ENCODE measurements around the gene OGDH.

DNA sequence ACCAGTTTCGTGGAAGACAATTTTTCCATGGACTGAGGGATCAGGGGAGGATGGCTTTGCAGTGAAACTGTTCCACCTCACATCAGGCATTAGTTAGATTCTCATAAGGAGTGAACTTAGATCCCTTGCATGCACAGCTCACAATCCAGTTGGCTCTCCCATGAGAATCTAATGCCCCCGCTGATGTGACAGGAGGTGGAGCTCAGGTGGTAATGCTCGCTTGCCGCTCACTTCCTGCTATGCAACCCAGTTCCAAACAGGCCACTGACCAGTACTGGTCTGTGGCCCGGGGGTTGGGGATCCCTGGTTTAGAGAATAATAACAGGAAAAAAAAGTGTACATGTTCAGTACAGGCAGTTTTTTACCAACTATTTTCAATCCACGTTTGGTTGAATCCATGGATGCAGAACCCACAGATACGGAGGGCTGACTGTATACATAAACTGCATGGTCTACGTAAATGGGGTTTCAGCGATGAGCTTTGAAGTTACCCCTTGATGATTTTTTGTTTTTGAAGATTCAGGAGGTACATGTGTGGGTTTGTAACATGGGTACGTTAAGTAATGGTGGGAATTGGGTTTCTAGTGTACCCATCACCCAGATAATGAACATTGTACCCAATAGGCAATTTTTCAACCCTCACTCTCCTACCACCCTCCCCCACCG lies 24.5 kb downstream of the OGDH start:
- TF ChIP-seq, protein P1, sequence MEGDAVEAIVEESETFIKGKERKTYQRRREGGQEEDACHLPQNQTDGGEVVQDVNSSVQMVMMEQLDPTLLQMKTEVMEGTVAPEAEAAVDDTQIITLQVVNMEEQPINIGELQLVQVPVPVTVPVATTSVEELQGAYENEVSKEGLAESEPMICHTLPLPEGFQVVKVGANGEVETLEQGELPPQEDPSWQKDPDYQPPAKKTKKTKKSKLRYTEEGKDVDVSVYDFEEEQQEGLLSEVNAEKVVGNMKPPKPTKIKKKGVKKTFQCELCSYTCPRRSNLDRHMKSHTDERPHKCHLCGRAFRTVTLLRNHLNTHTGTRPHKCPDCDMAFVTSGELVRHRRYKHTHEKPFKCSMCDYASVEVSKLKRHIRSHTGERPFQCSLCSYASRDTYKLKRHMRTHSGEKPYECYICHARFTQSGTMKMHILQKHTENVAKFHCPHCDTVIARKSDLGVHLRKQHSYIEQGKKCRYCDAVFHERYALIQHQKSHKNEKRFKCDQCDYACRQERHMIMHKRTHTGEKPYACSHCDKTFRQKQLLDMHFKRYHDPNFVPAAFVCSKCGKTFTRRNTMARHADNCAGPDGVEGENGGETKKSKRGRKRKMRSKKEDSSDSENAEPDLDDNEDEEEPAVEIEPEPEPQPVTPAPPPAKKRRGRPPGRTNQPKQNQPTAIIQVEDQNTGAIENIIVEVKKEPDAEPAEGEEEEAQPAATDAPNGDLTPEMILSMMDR (IDR thresholded peaks at IDR 0.05): no peak
- no peak for TF ChIP-seq POLR2A (IDR thresholded peaks at IDR 0.05)

Data from transverse colon (tissue), 3 donors.